HCT116 (cell line): Measurements from ENCODE around the gene NOC4L. TPM values are rescaled to one million over a fixed set of nuclear protein-coding genes. Genes with fewer than 3 reads are reported as not detected.

ENCODE experiments used
- ATAC-seq: fragments of 200-7000 bp; cut with Tn5 transposase; 2 replicates; pipeline ENCODE4 v1.9.1; 2020; ENCODE audit warnings: mild to moderate bottlenecking, moderate library complexity
- BruUV-seq: library from RNA; stranded (reverse); fragments of 400-500 nt; replicated peaks from 2 replicates; lab custom pipeline; 2021; lab: Mats Ljungman, UMichigan
- CTCF ChIA-PET: fragments of 300-600 bp; sonication (Branson Sonifier 250); formaldehyde crosslinking; loops from one replicate; lab custom pipeline; 2021; ENCODE audit warnings: antibody characterized with exemption; lab: Charles Lee
- POLR2A ChIA-PET: fragments of 300-600, 350-600 bp; sonication (Branson Sonifier 250); formaldehyde crosslinking; loops from one replicate; lab custom pipeline; 2021; ENCODE audit warnings: antibody characterized with exemption; lab: Charles Lee
- RAD21 ChIA-PET, 2 experiments: fragments of 300-600 bp; sonication (Branson Sonifier 250); formaldehyde crosslinking; loops; one replicate each; lab custom pipeline; 2023; ENCODE audit warnings: low total read pairs in 2 of 2; ENCODE audit not compliant: uncharacterized antibody in 2 of 2, unreplicated experiment in 2 of 2, low non-redundant PET in 1 of 2; lab: Charles Lee
- DNase-seq: peaks from one replicate; pipeline ENCODE4 v3.0.0-alpha.2; 2010; ENCODE audit warnings: low read depth, low spot score
- H2AFZ ChIP-seq: fragments of 200-600 bp; shearing (Covaris generic), sonication (generic); 2 replicates; pipeline ENCODE4 v1.6.1; 2017; ENCODE audit warnings: low read depth, mixed run types, mixed read lengths, antibody characterized with exemption, low read length; ENCODE audit not compliant: poor library complexity, severe bottlenecking
- H3K27ac ChIP-seq: 2 replicates; pipeline ENCODE4 v1.5.1; 2012; ENCODE audit warnings: low read depth, low read length
- H3K27me3 ChIP-seq: fragments of 200-600 bp; sonication (generic); 2 replicates; pipeline ENCODE4 v1.6.1; 2016; ENCODE audit warnings: mixed run types, low read length, mixed read lengths; ENCODE audit not compliant: insufficient read depth
- H3K36me3 ChIP-seq, 2 experiments: fragments of 200-500 bp in 1 of 2; fragments of 200-600 bp in 1 of 2; sonication (Bioruptor generic) in 1 of 2; sonication (generic) in 1 of 2; 2 replicates each; pipeline versions ENCODE4 v1.5.1 to v1.6.1; 2014 to 2016; ENCODE audit warnings: low read length in 2 of 2, inconsistent platforms in 1 of 2, mixed read lengths in 1 of 2, mixed run types in 1 of 2; ENCODE audit not compliant: insufficient read depth in 2 of 2, control insufficient read depth in 1 of 2
- H3K4me1 ChIP-seq, 2 experiments: fragments of 200-600 bp in 1 of 2; sonication (generic) in 1 of 2; 2 replicates each; pipeline versions ENCODE4 v1.5.1 to v1.6.1; 2012 to 2017; ENCODE audit warnings: low read length in 2 of 2, inconsistent platforms in 1 of 2, mild to moderate bottlenecking in 1 of 2, mixed read lengths in 1 of 2, mixed run types in 1 of 2, moderate library complexity in 1 of 2; ENCODE audit not compliant: insufficient read depth in 2 of 2, control insufficient read depth in 1 of 2
- H3K4me2 ChIP-seq: fragments of 200-600 bp; sonication (generic); 2 replicates; pipeline ENCODE4 v1.6.1; 2017; ENCODE audit warnings: mixed run types, low read length, mixed read lengths
- H3K4me3 ChIP-seq, 2 experiments: fragments of 200-600 bp in 1 of 2; sonication (generic) in 1 of 2; replicated peaks in 1 of 2; 2 replicates each; pipeline ENCODE4 v1.5.1; 2011 to 2016; ENCODE audit warnings: low read length in 2 of 2, control low read depth in 1 of 2, low read depth in 1 of 2, mild to moderate bottlenecking in 1 of 2, mixed read lengths in 1 of 2, mixed run types in 1 of 2
- H3K79me2 ChIP-seq: fragments of 200-600 bp; sonication (generic); 2 replicates; pipeline ENCODE4 v1.6.1; 2017; ENCODE audit warnings: mild to moderate bottlenecking, mixed run types, low read length, moderate library complexity, mixed read lengths; ENCODE audit not compliant: insufficient read depth
- H3K9ac ChIP-seq: fragments of 200-600 bp; sonication (generic); 2 replicates; pipeline ENCODE4 v1.6.1; 2016; ENCODE audit warnings: low read length, mixed read lengths
- H3K9me2 ChIP-seq: fragments of 200-600 bp; sonication (generic), shearing (Covaris generic); 2 replicates; pipeline ENCODE4 v1.6.1; 2017; ENCODE audit warnings: mixed run types, mild to moderate bottlenecking, moderate library complexity; ENCODE audit not compliant: insufficient read depth
- H3K9me3 ChIP-seq, 2 experiments: fragments of 200-500 bp in 1 of 2; fragments of 200-600 bp in 1 of 2; sonication (Bioruptor generic) in 1 of 2; sonication (generic) in 1 of 2; 2 replicates each; pipeline ENCODE4 v1.6.1; 2014 to 2017; ENCODE audit warnings: low read length in 2 of 2, mixed read lengths in 2 of 2, inconsistent platforms in 1 of 2, low read depth in 1 of 2, mild to moderate bottlenecking in 1 of 2, mixed run types in 1 of 2, moderate library complexity in 1 of 2; ENCODE audit not compliant: control insufficient read depth in 1 of 2, insufficient read depth in 1 of 2
- H4K20me1 ChIP-seq: fragments of 200-600 bp; sonication (generic), shearing (Covaris generic); 2 replicates; pipeline ENCODE4 v1.6.1; 2017; ENCODE audit warnings: mixed run types, mild to moderate bottlenecking, moderate library complexity; ENCODE audit not compliant: insufficient read depth
- EZH2phosphoT487 ChIP-seq: fragments of 200-600 bp; IDR thresholded peaks from 2 replicates; pipeline ENCODE4 v1.6.1; 2018; ENCODE audit warnings: antibody characterized with exemption, borderline replicate concordance
- POLR2AphosphoS5 ChIP-seq: IDR thresholded peaks from 2 replicates; pipeline ENCODE4 v1.6.1; 2011; ENCODE audit warnings: mild to moderate bottlenecking, low read depth, low read length, moderate library complexity
- SP1 ChIP-seq: IDR thresholded peaks from 2 replicates; pipeline ENCODE4 v1.6.1; 2012; ENCODE audit warnings: low read depth
- intact Hi-C: fragments of 100-400 bp; cut with micrococcal nuclease; formaldehyde crosslinking; loops from 2 replicates; pipeline ENCODE4 v1.10.0; 2022
- total RNA-seq: library from RNA; stranded (reverse); gene quantifications from one replicate; pipeline ENCODE4 v1.2.1, GENCODE V29; 2021; ENCODE audit not compliant: unreplicated experiment
- TF ChIP-seq, protein P1 (sequence below): IDR thresholded peaks from 2 replicates; pipeline ENCODE4 v1.6.1; 2011; ENCODE audit warnings: mild to moderate bottlenecking, low read length, moderate library complexity; ENCODE audit not compliant: insufficient replicate concordance; ENCODE audit errors: extremely low read depth

Gene NOC4L
- total RNA-seq, 1 experiment from 2014 or later: 47.6 TPM

DNA sequence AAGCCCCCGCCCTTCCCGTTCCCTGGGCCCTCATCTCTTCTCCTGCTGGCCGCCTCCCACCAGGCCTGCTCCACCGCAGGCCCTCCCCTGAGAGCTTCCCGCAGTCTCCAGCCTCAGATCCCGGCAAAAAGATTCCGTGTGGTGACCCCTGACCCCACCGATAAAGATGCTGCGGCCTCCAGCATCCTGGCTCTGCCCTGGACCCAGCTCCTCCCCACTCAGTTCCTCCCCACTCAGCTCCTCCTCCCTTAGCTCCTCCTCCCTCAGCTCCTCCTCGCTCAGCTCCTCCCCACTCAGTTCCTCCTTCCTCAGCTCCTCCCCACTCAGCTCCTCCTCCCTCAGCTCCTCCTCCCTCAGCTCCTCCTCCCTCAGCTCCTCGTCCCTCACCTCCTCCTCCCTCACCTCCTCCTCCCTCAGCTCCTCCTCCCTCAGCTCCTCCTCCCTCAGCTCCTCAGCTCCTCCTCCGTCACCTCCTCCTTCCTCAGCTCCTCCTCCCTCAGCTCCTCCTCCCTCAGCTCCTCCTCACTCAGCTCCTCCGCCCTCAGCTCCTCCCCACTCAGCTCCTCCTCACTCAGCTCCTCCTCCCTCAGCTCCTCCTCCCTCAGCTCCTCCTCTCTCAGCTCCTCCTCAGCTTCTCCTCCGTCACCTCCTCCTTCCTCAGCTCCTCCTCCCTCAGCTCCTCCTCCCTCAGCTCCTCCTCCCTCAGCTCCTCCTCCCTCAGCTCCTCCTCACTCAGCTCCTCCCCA lies 17.0 kb downstream of the NOC4L start:
- H3K79me2 ChIP-seq: no peaks in the 10 kb centered on the region
- no peaks in the 10 kb centered on the region for H3K9me2 ChIP-seq
- H3K27ac ChIP-seq: no peak overlapping the region
- peaks cover 0 to 16% of the 10 kb centered on the region in 2 experiments; a peak in 1 of 4 replicates for H3K9me3 ChIP-seq
- ATAC-seq (peak; percentile 64), DNase-seq (peak; percentile 39)
- no peak overlapping the region for H3K4me2 ChIP-seq
- intact Hi-C loops: no loop called here
- no TSS peak for BruUV-seq
- peaks cover 0 to 13% of the 10 kb centered on the region in 2 experiments; a peak in 1 of 4 replicates for H3K4me1 ChIP-seq
- ChIA-PET POLR2A (interaction anchor here (0.6 kb wide), 1 partner anchor 249 kb away, joined by 4 read pairs; no protein-coding TSS in a partner anchor), CTCF (interaction anchor here (0.8 to 0.9 kb wide), 2 partner anchors 253 to 254 kb away, joined by 3 read pairs; no protein-coding TSS in a partner anchor), RAD21 (no interaction called here)
- no peaks in the 10 kb centered on the region for H3K27me3 ChIP-seq
- H2AFZ ChIP-seq: no peak overlapping the region
- H3K4me3 ChIP-seq: no peak overlapping the region
- peaks cover 0 to 21% of the 10 kb centered on the region in 2 experiments; a peak in 1 of 4 replicates for H3K36me3 ChIP-seq
- H4K20me1 ChIP-seq: no peaks in the 10 kb centered on the region
- no peak for TF ChIP-seq POLR2AphosphoS5
- no peak for TF ChIP-seq SP1
- TF ChIP-seq, protein P1, sequence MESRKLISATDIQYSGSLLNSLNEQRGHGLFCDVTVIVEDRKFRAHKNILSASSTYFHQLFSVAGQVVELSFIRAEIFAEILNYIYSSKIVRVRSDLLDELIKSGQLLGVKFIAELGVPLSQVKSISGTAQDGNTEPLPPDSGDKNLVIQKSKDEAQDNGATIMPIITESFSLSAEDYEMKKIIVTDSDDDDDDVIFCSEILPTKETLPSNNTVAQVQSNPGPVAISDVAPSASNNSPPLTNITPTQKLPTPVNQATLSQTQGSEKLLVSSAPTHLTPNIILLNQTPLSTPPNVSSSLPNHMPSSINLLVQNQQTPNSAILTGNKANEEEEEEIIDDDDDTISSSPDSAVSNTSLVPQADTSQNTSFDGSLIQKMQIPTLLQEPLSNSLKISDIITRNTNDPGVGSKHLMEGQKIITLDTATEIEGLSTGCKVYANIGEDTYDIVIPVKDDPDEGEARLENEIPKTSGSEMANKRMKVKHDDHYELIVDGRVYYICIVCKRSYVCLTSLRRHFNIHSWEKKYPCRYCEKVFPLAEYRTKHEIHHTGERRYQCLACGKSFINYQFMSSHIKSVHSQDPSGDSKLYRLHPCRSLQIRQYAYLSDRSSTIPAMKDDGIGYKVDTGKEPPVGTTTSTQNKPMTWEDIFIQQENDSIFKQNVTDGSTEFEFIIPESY: no peak
- no peak for TF ChIP-seq EZH2phosphoT487
- H3K9ac ChIP-seq: no peak overlapping the region
